GM19025 (cell line): ENCODE results near the gene MSLN.
"Not testable (repeated sequence)": the region's sequence is repeated elsewhere in the genome, so short reads cannot be mapped to it uniquely, and the experiment has no call there.

Experiments used
- ATAC-seq: cut with Tn5 transposase; IDR thresholded peaks from one replicate; pipeline ENCODE4 v1.9.1; 2021; ENCODE audit warnings: mild to moderate bottlenecking, low read depth, moderate library complexity; ENCODE audit not compliant: unreplicated experiment

MSLN gene

GRCh38 chr16:770411-770810 lies 9.9 kb downstream of the MSLN start:
- ATAC-seq = no peak

DNA sequence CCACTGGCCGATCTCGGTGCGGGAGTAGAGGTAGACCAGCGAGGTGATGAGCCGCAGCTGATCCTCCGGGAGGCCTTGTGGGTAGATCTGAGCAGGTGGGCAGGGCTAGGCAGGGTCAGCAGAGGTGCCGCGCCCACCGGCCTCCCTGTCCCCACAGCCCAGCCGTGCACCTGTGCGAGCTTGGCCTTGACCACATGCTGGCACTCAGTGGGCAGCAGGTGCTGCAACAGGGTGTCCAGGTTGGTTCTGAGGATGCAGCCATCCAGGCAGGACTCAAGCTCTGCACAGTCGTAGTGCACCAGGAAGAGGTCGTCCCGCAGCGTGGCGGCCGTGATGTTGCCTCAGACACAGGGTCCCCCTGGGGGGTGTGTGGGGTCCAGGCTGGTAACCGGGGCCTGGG lies 12.4 kb downstream of the MSLN start:
- no peak for ATAC-seq

DNA sequence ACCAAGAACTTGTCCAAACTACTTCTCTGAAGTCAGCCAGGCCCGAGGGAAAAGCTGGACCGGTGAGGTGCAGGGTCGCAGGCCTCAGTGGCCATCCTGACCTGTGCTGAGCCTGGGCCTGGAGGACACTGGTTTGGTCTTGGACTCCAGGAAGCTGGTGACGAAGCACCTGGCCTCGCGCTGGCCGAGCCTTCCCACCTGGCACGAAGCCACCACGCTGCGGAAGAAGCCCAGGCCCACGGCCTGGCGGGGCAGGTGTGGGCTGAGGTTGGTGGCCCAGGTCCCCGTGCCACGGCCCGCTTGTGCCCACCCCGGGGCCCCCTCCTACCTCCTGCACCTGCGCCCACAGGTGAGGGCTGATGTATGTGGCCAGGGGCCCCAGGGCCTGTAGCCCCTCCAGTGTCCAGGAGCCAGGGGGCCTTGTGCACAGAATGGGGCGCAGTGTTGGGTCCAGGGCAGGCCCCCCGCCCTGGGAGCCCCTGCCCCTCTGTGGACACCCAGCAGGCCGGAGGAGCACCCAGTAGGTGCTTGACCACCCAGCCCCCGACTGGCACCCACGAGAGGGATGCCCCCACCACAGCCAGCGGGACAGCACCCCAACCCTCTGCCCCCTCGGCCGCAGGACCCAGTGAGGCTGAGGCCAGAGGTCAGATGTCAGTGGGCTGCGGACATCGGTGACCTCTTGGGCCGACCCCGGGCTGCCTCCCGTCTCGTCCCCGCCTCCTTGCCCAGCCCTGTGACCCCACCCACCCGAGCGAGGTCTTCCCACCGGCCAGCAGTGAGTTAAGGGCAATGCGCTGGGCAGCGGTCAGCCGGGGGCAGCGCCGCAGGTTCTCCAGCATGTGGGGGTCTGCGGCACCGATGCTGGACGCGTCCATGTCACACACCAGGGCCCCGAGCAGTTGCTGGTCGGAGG lies 13.8 kb downstream of the MSLN start:
- no peak for ATAC-seq

GRCh38 chr16:775236-775796 lies 14.8 kb downstream of the MSLN start:
- no peak for ATAC-seq

GRCh38 chr16:776298-776697 lies 15.8 kb downstream of the MSLN start:
- ATAC-seq = not testable (repeated sequence)

DNA sequence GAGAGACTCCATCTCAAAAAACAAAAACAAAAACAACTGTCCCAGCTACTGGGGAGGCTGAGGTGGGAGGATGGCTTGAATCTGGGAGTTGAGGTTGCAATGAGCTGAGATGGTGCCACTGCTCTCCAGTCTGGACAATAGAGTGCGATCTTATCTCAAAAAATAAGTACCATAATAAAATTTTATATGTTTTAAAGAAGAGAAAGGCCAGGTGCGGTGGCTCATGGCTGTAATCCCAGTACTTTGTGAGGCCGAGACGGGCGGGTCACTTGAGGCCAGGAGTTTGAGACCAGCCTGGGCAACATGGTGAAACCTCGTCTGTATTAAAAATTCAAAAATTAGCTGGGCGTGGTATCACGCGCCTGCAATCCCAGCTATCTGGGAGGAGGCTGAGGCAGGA lies 16.3 kb downstream of the MSLN start:
- no peak for ATAC-seq

DNA sequence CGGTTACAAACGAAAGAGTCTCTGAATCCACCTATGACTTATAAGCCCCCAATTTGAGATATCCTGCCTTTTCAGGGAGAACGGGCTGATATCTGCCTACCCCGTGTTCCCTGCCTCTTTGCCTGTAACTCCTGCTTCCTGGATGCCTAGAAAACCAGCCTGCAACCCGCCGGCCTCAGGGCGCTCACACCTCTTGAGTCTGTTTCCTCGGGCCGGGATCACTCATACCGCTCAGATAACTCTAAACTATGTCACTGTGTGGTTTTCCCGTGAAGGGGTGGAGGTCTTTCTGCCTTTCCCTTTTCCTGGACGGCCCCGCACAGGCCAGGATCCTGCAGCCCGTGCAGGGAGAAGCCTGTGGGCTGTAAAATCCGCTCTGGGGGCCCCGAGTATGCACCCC lies 17.3 kb downstream of the MSLN start:
- no peak for ATAC-seq

DNA sequence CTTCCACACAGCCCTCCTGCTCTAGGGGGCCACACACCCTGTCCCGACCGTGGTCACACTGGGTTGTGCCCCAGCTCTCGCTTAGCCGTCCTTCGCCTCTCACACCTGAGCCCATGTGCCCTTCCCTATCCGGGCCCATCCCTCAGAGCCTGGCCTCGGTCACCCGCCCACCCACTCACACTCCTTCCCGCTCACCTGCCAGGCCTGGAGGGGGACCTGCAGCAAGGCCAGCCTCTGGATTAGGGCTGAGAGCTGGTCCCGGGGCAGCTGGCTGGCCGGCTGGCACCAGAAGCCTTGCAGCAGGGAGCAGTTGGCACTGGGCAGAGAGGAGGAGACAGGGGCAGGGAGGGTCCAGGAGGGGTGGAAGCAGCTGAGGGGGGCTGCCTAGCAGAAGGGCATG lies 17.9 kb downstream of the MSLN start:
- ATAC-seq = no peak

DNA sequence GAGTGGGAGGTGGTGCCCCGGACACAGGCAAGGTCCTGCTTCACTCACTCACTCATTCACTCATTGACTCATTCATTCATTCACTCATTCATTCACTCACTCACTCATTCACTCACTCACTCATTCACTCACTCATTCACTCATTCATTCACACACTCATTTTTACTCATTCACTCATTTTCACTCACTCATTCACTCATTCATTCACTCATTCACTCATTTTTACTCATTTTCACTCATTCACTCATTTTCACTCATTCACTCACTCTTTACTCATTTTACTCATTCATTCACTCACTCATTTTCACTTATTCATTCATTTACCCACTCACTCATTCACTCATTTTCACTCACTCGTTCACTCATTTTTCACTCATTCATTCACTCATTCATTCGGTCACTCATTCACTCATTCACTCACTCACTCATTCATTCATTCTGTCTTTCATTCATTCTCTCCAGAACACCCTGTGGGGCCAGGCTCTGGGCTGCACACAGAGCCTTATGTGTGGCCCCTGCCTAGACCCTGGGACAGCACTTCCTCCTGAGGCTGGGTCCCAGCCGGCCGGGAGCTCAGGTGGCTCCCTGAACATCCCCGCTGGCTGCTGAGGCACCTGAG lies 18.5 kb downstream of the MSLN start:
- ATAC-seq = no peak

DNA sequence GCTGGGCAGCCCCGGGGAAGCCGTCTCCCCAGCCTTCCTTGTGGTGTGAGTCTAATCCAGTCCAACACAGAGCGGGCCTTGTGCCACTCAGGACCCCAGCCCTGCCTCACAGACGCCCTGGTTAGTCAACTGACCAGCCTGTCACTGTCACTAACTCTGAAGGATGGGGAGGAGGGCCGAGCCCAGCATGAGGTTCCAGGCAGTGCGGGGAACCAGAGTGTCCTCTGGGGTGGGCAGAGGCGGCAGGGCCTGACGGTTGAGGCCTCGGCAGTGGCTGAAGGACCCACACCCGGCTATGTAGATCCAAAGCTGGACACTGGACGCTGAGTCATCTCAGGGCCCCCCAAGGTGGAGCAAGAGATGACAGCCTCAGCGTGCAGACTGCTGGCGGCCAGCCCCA lies 19.0 kb downstream of the MSLN start:
- ATAC-seq = no peak

GRCh38 chr16:780296-780695 lies 19.8 kb downstream of the MSLN start:
- no peak for ATAC-seq

DNA sequence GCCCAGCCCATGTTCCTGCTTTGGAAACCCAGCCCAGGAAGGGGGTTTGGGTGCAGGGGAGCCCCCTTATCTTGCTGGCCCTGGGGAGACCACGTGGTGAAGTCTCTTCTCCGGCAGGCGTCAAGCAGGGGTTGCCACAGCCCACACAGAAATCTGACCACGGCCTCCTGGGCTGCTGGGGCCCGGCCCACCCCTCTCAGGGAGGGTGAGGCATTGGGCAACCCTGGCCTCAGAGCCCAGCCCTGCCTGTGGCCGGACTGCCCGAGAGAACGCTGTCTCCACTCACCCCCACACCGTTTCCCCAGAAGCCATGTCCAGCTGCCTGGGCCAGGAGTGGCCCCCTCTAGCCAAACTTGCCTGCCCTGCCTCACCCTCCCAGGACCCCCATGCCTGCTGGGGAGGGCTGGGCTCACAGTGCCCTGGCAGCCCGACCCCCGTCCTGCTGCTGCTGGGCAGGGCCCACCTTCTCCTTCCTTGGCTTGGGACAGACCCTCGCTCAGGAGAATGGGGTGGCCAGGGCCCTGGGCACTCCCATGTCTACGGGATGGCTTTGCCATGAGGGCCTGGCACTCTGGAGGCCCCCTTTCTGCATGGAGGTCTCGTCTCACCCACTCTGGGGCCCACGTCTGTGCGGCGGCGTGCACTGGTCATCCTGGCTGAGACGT lies 20.9 kb downstream of the MSLN start:
- no peak for ATAC-seq

GRCh38 chr16:782258-782657 lies 21.7 kb downstream of the MSLN start:
- ATAC-seq = no peak

DNA sequence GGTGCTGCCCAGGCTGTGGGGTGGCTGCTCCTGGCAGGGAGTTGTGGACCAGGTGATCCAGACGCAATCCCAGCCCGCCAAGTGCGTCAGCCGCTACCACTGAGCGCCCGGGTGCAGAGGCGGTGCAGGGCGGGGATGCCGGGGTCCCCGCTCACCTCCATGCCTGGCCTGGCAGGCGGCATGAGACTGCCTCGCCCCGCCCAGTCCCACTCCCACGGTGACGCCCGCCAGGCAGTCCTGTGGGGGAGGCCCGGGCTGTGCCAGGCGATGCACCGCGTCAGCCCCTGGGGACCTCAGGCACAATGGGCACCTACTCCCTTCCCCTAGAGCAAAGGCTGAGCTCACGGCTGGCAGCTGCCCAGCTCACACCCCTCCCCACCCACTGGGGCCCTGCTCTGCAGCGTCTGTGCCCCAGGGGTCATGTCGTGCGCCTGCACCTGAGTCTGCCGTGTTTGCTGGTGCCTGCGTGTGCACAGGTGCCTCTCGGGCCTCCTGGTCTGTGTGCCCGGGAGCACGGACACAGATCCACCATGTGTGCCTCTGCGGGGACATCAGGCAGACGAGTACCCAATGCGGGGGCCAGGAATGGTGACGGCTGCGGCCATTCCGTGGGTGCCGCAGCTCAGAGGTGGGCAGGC lies 22.4 kb downstream of the MSLN start:
- ATAC-seq = no peak

- no peak for ATAC-seq
Observed at GRCh38 chr16:783404-784161, 23.0 kb downstream of the MSLN start.

GRCh38 chr16:784431-784830 lies 23.9 kb downstream of the MSLN start:
- ATAC-seq = no peak

DNA sequence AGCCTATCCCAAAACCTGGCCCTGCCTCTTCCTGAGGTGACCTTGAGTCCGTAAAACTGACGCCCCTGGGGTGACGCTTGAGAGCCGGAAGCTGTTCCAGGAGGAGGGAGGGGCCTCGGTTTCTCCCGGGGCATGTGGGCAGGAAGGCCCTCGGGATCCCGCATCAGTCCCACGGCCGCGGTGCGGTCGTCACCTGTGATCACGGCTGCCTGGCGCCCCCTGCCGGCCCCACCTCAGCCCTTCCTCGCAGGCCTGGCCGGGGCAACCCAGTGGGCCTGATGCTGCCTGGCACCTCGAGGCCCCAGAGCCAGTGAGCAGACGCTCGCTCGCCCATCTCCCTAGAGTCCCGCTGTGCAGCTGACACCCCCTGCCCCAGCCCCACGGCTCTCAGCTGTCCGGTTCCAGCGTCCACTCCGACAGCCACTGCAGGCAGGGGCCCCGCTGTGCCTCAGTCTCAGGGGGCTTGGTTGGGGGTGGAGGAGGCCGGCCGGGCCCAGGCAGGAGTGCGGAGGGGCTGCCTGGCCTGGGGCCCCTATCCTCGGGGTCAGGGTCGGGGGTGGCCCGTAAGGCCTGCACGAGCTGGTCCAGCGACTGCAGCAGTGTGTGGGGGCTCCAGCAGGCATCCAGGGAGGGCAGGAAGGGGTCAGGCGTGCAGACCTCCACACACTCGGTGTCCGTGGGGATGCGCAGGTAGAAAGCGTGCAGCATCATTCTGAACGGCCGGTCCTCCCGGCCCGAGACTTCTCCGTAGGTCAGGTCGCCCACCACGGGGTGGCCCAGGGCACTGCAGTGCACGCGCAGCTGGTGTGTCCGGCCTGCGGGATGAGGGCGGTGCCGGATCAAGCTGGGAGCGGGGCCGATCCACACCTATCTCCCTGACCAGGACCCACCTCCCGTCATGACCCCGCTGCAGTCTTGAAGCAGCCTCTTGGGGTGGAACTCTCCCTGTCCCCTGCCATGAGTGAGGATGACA lies 25.3 kb downstream of the MSLN start:
- ATAC-seq = no peak

- ATAC-seq = no peak
Observed at GRCh38 chr16:787321-787966, 26.9 kb downstream of the MSLN start.
